Measurements from ENCODE around the gene LRGUK. TPM values are rescaled to one million over a fixed set of nuclear protein-coding genes. Genes with fewer than 3 reads are reported as not detected.

LRGUK gene
- total RNA-seq, 1 experiment from 2014 or later: 1.9 TPM

DNA sequence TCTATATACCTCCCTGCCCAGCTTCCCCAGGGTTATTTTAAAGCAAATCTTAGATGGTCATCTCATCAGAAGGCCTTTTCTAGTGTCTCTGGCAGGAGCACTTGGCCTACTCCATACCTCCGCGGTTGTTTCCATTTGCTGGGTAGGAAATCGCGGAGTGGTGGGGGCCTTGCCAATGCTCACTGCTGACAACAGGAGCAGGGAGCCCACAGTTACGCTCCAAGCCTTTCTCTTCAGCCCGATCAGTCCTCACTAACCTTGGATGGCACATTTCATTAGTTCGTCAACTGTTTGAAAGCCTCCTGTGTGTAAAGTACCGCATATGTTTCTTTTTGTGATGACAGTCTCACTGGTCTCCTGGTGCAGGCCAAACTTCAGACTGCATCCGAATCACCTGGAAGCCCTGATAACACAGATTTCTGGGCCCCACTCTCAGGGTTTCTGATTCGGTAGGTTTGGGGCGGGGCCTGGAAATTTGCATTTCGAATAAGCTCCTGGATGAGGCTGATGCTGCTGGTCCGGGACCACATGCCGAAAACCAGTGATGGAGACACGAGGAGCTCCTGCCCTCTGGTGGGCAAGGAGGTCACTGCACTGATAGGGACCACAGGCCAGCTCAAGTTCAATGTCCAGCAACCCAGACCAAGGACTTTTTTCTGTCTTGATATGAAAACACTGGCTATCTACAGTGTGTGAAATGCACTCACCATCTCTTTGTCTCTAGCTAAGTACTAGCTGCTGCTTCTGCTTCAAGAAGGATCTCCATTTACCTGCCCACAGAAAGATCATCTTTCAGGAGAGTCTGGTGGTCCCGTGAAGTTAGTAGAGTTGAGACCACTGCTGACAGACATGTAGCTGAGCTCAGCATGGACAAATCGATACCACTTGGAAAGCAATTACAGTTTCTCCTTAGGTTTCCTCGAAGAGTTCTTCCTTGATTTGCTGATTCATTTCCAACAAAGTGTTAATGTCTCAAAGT is 14.0 kb downstream of the LRGUK start:
- Mint-ChIP-seq H3K36me3 (peaks cover 2% of the 10 kb centered on the region; the same call in 1 of the 2 replicates), H3K27ac (peak overlapping the region; percentile 78), H3K4me1 (peaks cover 29% of the 10 kb centered on the region), H3K9me3 (no peaks in the 10 kb centered on the region), H3K27me3 (ENCODE audit: low read depth) (no peaks in the 10 kb centered on the region), H3K4me3 (peak overlapping the region; percentile 48)
- TF ChIP-seq, protein P1, sequence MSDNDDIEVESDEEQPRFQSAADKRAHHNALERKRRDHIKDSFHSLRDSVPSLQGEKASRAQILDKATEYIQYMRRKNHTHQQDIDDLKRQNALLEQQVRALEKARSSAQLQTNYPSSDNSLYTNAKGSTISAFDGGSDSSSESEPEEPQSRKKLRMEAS (CRISPR knock-in tag; IDR thresholded peaks at IDR 0.05): peak; percentile 63
- TF ChIP-seq, protein P2, sequence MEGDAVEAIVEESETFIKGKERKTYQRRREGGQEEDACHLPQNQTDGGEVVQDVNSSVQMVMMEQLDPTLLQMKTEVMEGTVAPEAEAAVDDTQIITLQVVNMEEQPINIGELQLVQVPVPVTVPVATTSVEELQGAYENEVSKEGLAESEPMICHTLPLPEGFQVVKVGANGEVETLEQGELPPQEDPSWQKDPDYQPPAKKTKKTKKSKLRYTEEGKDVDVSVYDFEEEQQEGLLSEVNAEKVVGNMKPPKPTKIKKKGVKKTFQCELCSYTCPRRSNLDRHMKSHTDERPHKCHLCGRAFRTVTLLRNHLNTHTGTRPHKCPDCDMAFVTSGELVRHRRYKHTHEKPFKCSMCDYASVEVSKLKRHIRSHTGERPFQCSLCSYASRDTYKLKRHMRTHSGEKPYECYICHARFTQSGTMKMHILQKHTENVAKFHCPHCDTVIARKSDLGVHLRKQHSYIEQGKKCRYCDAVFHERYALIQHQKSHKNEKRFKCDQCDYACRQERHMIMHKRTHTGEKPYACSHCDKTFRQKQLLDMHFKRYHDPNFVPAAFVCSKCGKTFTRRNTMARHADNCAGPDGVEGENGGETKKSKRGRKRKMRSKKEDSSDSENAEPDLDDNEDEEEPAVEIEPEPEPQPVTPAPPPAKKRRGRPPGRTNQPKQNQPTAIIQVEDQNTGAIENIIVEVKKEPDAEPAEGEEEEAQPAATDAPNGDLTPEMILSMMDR (IDR thresholded peaks at IDR 0.05): peak; percentile 92
- TF ChIP-seq SMAD3 (CRISPR knock-in tag; IDR thresholded peaks at IDR 0.05; ENCODE audit: borderline replicate concordance) (peak; percentile 65; the same call in 1 of the 2 replicates), ZNF121 (CRISPR knock-in tag; IDR thresholded peaks at IDR 0.05) (no peak), SP1 (CRISPR knock-in tag; conservative IDR thresholded peaks at IDR 0.05) (0 out of 2 replicates have a peak, but pooled peaks have one; percentile 26), NR2C2 (CRISPR knock-in tag; IDR thresholded peaks at IDR 0.05) (no peak), ZNF232 (CRISPR knock-in tag; IDR thresholded peaks at IDR 0.05) (0 out of 2 replicates have a peak, but pooled peaks have one; percentile 21)
- ChIA-PET CTCF (interaction anchor here (0.5 to 2.3 kb wide), 51 partner anchors 9 to 1097 kb away, joined by 3 to 34 read pairs (median 4); partner anchors contain the start of genes LRGUK and SLC35B4), POLR2A (interaction anchor here (0.9 to 1.1 kb wide), 2 partner anchors 9 to 122 kb away, joined by 3 read pairs; no protein-coding TSS in a partner anchor)
- DNase-seq (ENCODE audit: low spot score): peak; percentile 90
- peak; percentile 92 for ATAC-seq

DNA sequence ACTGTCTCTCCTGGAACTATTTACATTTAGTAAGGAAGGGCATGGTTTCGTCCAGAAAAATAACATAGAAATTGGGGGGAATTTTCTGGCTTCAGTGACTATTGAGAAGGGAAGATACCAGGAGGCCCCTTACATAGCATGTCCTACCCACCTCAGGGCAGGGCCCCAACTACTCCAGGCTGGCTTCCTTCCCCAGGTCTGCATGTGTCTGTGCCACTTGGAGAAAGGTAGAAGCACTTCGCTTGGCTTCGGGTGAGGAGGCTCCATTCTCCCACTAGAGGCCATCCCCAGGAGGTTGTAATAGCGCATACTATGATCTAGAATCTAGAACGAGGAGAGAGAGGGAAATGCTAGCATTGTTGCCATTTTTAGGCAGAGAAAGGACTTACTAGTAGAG is 14.7 kb downstream of the LRGUK start:
- POLR2A ChIA-PET: interaction anchor here (0.9 to 1.1 kb wide), 2 partner anchors 9 to 122 kb away, joined by 3 read pairs; no protein-coding TSS in a partner anchor
- DNase-seq (ENCODE audit: low spot score): no peak
- no peak for ATAC-seq
- Mint-ChIP-seq H3K4me3 (no peak overlapping the region), H3K36me3 (peaks cover 2% of the 10 kb centered on the region; the same call in 1 of the 2 replicates), H3K27me3 (ENCODE audit: low read depth) (no peaks in the 10 kb centered on the region), H3K4me1 (peaks cover 29% of the 10 kb centered on the region), H3K27ac (no peak overlapping the region), H3K9me3 (no peaks in the 10 kb centered on the region)
- CTCF ChIA-PET: interaction anchor here (0.5 to 2.3 kb wide), 41 partner anchors 9 to 399 kb away, joined by 3 to 34 read pairs (median 5); partner anchors contain the start of genes LRGUK and SLC35B4
- TF ChIP-seq ZNF232 (CRISPR knock-in tag; IDR thresholded peaks at IDR 0.05) (no peak), ELF4 (CRISPR knock-in tag; IDR thresholded peaks at IDR 0.05; ENCODE audit: low read depth) (no peak), ATF2 (CRISPR knock-in tag; IDR thresholded peaks at IDR 0.05; ENCODE audit: borderline replicate concordance, low read depth) (no peak), NFE2L1 (CRISPR knock-in tag; IDR thresholded peaks at IDR 0.05) (no peak), EMX1 (CRISPR knock-in tag; IDR thresholded peaks at IDR 0.05) (no peak), NR2C2 (CRISPR knock-in tag; IDR thresholded peaks at IDR 0.05) (no peak), SMAD3 (CRISPR knock-in tag; IDR thresholded peaks at IDR 0.05; ENCODE audit: borderline replicate concordance) (no peak), CDX4 (CRISPR knock-in tag; IDR thresholded peaks at IDR 0.05; ENCODE audit: borderline replicate concordance) (no peak)
- TF ChIP-seq, protein P1 (CRISPR knock-in tag; IDR thresholded peaks at IDR 0.05): no peak

- POLR2A ChIA-PET: no interaction called here
- no peaks in the 10 kb centered on the region for H3K27me3 Mint-ChIP-seq (ENCODE audit: low read depth)
- TF ChIP-seq IRF2 (CRISPR knock-in tag; IDR thresholded peaks at IDR 0.05; ENCODE audit: borderline replicate concordance, low read depth) (no peak), STAT6 (CRISPR knock-in tag; conservative IDR thresholded peaks at IDR 0.05; ENCODE audit: low read depth) (no peak), IRF1 (CRISPR knock-in tag; IDR thresholded peaks at IDR 0.05) (no peak)
- TF ChIP-seq, protein P3, sequence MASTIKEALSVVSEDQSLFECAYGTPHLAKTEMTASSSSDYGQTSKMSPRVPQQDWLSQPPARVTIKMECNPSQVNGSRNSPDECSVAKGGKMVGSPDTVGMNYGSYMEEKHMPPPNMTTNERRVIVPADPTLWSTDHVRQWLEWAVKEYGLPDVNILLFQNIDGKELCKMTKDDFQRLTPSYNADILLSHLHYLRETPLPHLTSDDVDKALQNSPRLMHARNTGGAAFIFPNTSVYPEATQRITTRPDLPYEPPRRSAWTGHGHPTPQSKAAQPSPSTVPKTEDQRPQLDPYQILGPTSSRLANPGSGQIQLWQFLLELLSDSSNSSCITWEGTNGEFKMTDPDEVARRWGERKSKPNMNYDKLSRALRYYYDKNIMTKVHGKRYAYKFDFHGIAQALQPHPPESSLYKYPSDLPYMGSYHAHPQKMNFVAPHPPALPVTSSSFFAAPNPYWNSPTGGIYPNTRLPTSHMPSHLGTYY (CRISPR knock-in tag; IDR thresholded peaks at IDR 0.05): no peak
Measured at GRCh38 chr7:134153493-134154136, 26.5 kb downstream of the LRGUK start.

More at GRCh38 chr7:134153493-134154136, 26.5 kb downstream of the LRGUK start:
- Mint-ChIP-seq H3K4me3 (no peak overlapping the region), H3K4me1 (peaks cover 34% of the 10 kb centered on the region), H3K9me3 (no peaks in the 10 kb centered on the region), H3K27ac (peak overlapping the region; percentile 87), H3K36me3 (peaks cover 3% of the 10 kb centered on the region; the same call in 1 of the 2 replicates)
- no peak for DNase-seq (ENCODE audit: low spot score)
- ATAC-seq: no peak
- CTCF ChIA-PET: interaction anchor here (1.9 kb wide), 1 partner anchor 12 kb away, joined by 13 read pairs; no protein-coding TSS in a partner anchor
